Skeletal muscle tissue (tissue), 4 donors: ENCODE measurements around the gene CHD2. TPM values are rescaled to one million over a fixed set of nuclear protein-coding genes. Genes with fewer than 3 reads are reported as not detected.
"Not testable (repeated sequence)": the region's sequence is repeated elsewhere in the genome, so short reads cannot be mapped to it uniquely, and the experiment has no call there.

Source experiments
- H3K27ac ChIP-seq: one replicate; pipeline ENCODE4 v1.7.0; 2013; ENCODE audit warnings: mild to moderate bottlenecking, low read depth, low read length, inconsistent platforms
- H3K27me3 ChIP-seq, 3 donors: one replicate each; pipeline ENCODE4 v1.7.0; 2013; ENCODE audit warnings: low read length in 3 of 3; ENCODE audit not compliant: control insufficient read depth in 3 of 3, insufficient read depth in 3 of 3
- H3K36me3 ChIP-seq, 3 donors: one replicate each; pipeline ENCODE4 v1.7.0; 2013; ENCODE audit warnings: low read length in 3 of 3; ENCODE audit not compliant: control insufficient read depth in 3 of 3, insufficient read depth in 3 of 3
- H3K4me1 ChIP-seq, 3 donors: one replicate each; pipeline ENCODE4 v1.7.0; 2013; ENCODE audit warnings: low read length in 3 of 3, mild to moderate bottlenecking in 3 of 3; ENCODE audit not compliant: control insufficient read depth in 3 of 3, insufficient read depth in 3 of 3
- H3K4me3 ChIP-seq, 3 donors: one replicate each; pipeline ENCODE4 v1.7.0; 2013; ENCODE audit warnings: low read length in 3 of 3
- H3K9ac ChIP-seq, 3 donors: one replicate each; pipeline ENCODE4 v1.7.0; 2013; ENCODE audit warnings: low read length in 3 of 3, mild to moderate bottlenecking in 3 of 3, moderate library complexity in 2 of 3, low read depth in 1 of 3
- H3K9me3 ChIP-seq, 3 donors: one replicate each; pipeline ENCODE4 v1.7.0; 2013; ENCODE audit warnings: low read length in 3 of 3; ENCODE audit not compliant: control insufficient read depth in 3 of 3
- total RNA-seq: library from RNA; depleted of rRNA; stranded (reverse); fragments of >200 nt; gene quantifications from one replicate; pipeline ENCODE4 v1.2.3, GENCODE V29; 2014
- donor health status: Osteomylitis.

The CHD2 gene
- total RNA-seq, 1 donor from 2014 or later = 105 TPM

- Histone ChIP-seq H3K9me3 (no peaks in the 10 kb centered on the region), H3K4me1 (peaks cover 72 to 80% (median 76%) of the 10 kb centered on the region in 3 donors), H3K27me3 (no peaks in the 10 kb centered on the region), H3K4me3 (no peak overlapping the region), H3K9ac (no peak overlapping the region), H3K27ac (no peak overlapping the region), H3K36me3 (peaks cover 6 to 12% (median 11%) of the 10 kb centered on the region in 3 donors)
Measured at GRCh38 chr15:93058128-93058527, 158.0 kb downstream of the CHD2 start.

GRCh38 chr15:93058904-93059427 is 158.8 kb downstream of the CHD2 start:
- Histone ChIP-seq H3K27ac (no peak overlapping the region), H3K9me3 (no peaks in the 10 kb centered on the region), H3K9ac (peak overlapping the region; percentile 23 to 83 (median 51)), H3K4me1 (peaks cover 80 to 88% (median 81%) of the 10 kb centered on the region in 3 donors), H3K36me3 (peaks cover 6 to 12% (median 11%) of the 10 kb centered on the region in 3 donors), H3K4me3 (no peak overlapping the region), H3K27me3 (no peaks in the 10 kb centered on the region)

- Histone ChIP-seq H3K4me1 (peaks cover 85 to 93% (median 86%) of the 10 kb centered on the region in 3 donors), H3K36me3 (peaks cover 6 to 13% (median 12%) of the 10 kb centered on the region in 3 donors), H3K9ac (peak overlapping the region; percentile 23 to 83 (median 51)), H3K27ac (no peak overlapping the region), H3K27me3 (no peaks in the 10 kb centered on the region), H3K4me3 (peak overlapping the region in 1 of 3 donors; percentile 22), H3K9me3 (no peaks in the 10 kb centered on the region)
Measured at GRCh38 chr15:93059442-93059841, 159.3 kb downstream of the CHD2 start.

- Histone ChIP-seq H3K27me3 (no peaks in the 10 kb centered on the region), H3K4me1 (peaks cover 88 to 95% (median 91%) of the 10 kb centered on the region in 3 donors), H3K27ac (peak overlapping the region; percentile 51), H3K9ac (peak overlapping the region in 1 of 3 donors; percentile 83), H3K36me3 (peaks cover 3 to 13% (median 6%) of the 10 kb centered on the region in 3 donors), H3K9me3 (no peaks in the 10 kb centered on the region), H3K4me3 (peak overlapping the region in 1 of 3 donors; percentile 46)
Measured at GRCh38 chr15:93060336-93061248, 160.5 kb downstream of the CHD2 start.

GRCh38 chr15:93062628-93063261 is 162.6 kb downstream of the CHD2 start:
- Histone ChIP-seq H3K4me3 (peak overlapping the region; percentile 60 to 69 (median 61)), H3K27ac (peak overlapping the region; percentile 75), H3K9ac (peak overlapping the region; percentile 63 to 87 (median 77)), H3K4me1 (peaks cover 83 to 88% (median 86%) of the 10 kb centered on the region in 3 donors)
- H3K27me3 ChIP-seq, H3K36me3 ChIP-seq, H3K9me3 ChIP-seq: not testable (repeated sequence)

GRCh38 chr15:93063262-93063671 is 163.1 kb downstream of the CHD2 start:
- peaks cover 83 to 87% (median 85%) of the 10 kb centered on the region in 3 donors for H3K4me1 ChIP-seq
- peaks cover 3 to 8% (median 6%) of the 10 kb centered on the region in 3 donors for H3K36me3 ChIP-seq
- peak overlapping the region; percentile 58 to 69 (median 60) for H3K4me3 ChIP-seq

GRCh38 chr15:93063796-93064690 is 163.9 kb downstream of the CHD2 start:
- Histone ChIP-seq H3K36me3 (peaks cover 3 to 10% (median 6%) of the 10 kb centered on the region in 3 donors), H3K4me1 (peaks cover 83 to 86% (median 84%) of the 10 kb centered on the region in 3 donors), H3K9me3 (no peaks in the 10 kb centered on the region)

More at GRCh38 chr15:93063262-93063671, 163.1 kb downstream of the CHD2 start:
- Histone ChIP-seq H3K27me3 (no peaks in the 10 kb centered on the region), H3K9ac (peak overlapping the region; percentile 63 to 77 (median 77)), H3K27ac (peak overlapping the region; percentile 75), H3K9me3 (no peaks in the 10 kb centered on the region)

GRCh38 chr15:93065641-93066045 is 165.5 kb downstream of the CHD2 start:
- Histone ChIP-seq H3K27me3 (no peaks in the 10 kb centered on the region), H3K9me3 (no peaks in the 10 kb centered on the region), H3K4me3 (no peak overlapping the region), H3K27ac (peak overlapping the region; percentile 72), H3K36me3 (peaks cover 3 to 15% (median 10%) of the 10 kb centered on the region in 3 donors), H3K4me1 (peaks cover 81 to 83% (median 82%) of the 10 kb centered on the region in 3 donors), H3K9ac (peak overlapping the region in 2 of 3 donors; percentile 45 to 50)

More at GRCh38 chr15:93063796-93064690, 163.9 kb downstream of the CHD2 start:
- H3K27ac ChIP-seq = peak overlapping the region; percentile 75
- H3K9ac ChIP-seq = peak overlapping the region; percentile 63 to 77 (median 77)
- peak overlapping the region; percentile 58 to 69 (median 60) for H3K4me3 ChIP-seq
- no peaks in the 10 kb centered on the region for H3K27me3 ChIP-seq

GRCh38 chr15:93066224-93066681 is 166.1 kb downstream of the CHD2 start:
- Histone ChIP-seq H3K27ac (peak overlapping the region; percentile 72), H3K9me3 (no peaks in the 10 kb centered on the region), H3K36me3 (peaks cover 3 to 15% (median 10%) of the 10 kb centered on the region in 3 donors), H3K27me3 (no peaks in the 10 kb centered on the region), H3K4me1 (peaks cover 81 to 83% (median 82%) of the 10 kb centered on the region in 3 donors), H3K9ac (peak overlapping the region in 2 of 3 donors; percentile 33 to 50), H3K4me3 (peak overlapping the region in 1 of 3 donors; percentile 22)
